CD4-positive, alpha-beta memory T cell (primary cell): ENCODE data around the gene CEL. TPM values are rescaled to one million over a fixed set of nuclear protein-coding genes. Genes with fewer than 3 reads are reported as not detected.
"Not testable (repeated sequence)": the region's sequence is repeated elsewhere in the genome, so short reads cannot be mapped to it uniquely, and the experiment has no call there.

Source experiments
- CTCF ChIA-PET: fragments of 350-600 bp; sonication (Branson Sonifier 250); formaldehyde crosslinking; loops from one replicate; lab custom pipeline; 2021; ENCODE audit warnings: inconsistent platforms; ENCODE audit not compliant: partially characterized antibody; lab: Charles Lee
- POLR2A ChIA-PET: fragments of 350-600 bp; sonication (Branson Sonifier 250); formaldehyde crosslinking; loops from one replicate; lab custom pipeline; 2021; ENCODE audit not compliant: partially characterized antibody; lab: Charles Lee
- DNase-seq, 5 donors: peaks; one replicate each; pipeline versions ENCODE4 v3.0.0 to v3.0.0-alpha.2; 2020 to 2022; ENCODE audit warnings: mixed read lengths in 1 of 5
- H3K27ac ChIP-seq: one replicate; pipeline ENCODE4 v1.7.0; 2013; ENCODE audit warnings: low read depth, low read length
- H3K27me3 ChIP-seq: 2 replicates; pipeline ENCODE4 v1.7.0; 2013; ENCODE audit warnings: mild to moderate bottlenecking, low read length, moderate library complexity; ENCODE audit not compliant: insufficient read depth
- H3K36me3 ChIP-seq: 2 replicates; pipeline ENCODE4 v1.7.0; 2013; ENCODE audit warnings: mild to moderate bottlenecking, low read length, moderate library complexity; ENCODE audit not compliant: insufficient read depth
- H3K4me1 ChIP-seq: 2 replicates; pipeline ENCODE4 v1.7.0; 2013; ENCODE audit warnings: mild to moderate bottlenecking, low read length, moderate library complexity; ENCODE audit not compliant: insufficient read depth
- H3K4me3 ChIP-seq, 2 donors: one replicate each; pipeline ENCODE4 v1.7.0; 2013; ENCODE audit warnings: low read length in 2 of 2, mild to moderate bottlenecking in 1 of 2
- H3K9me3 ChIP-seq, 2 donors: one replicate each; pipeline ENCODE4 v1.7.0; 2013; ENCODE audit warnings: low read length in 2 of 2, control low read depth in 1 of 2; ENCODE audit not compliant: control insufficient read depth in 1 of 2
- H3K27ac Mint-ChIP-seq, 7 donors: one replicate each; pipeline ENCODE4 v1.8.0; 2020 to 2021; ENCODE audit warnings: mixed read lengths in 7 of 7, mild to moderate bottlenecking in 6 of 7, inconsistent platforms in 3 of 7, moderate library complexity in 3 of 7
- H3K27me3 Mint-ChIP-seq, 2 donors: one replicate each; pipeline ENCODE4 v1.8.0; 2020 to 2021; ENCODE audit warnings: mixed read lengths in 2 of 2
- H3K36me3 Mint-ChIP-seq, 2 donors: one replicate each; pipeline ENCODE4 v1.8.0; 2020 to 2021; ENCODE audit warnings: mixed read lengths in 2 of 2, inconsistent platforms in 1 of 2, mild to moderate bottlenecking in 1 of 2
- H3K4me1 Mint-ChIP-seq, 4 donors: one replicate each; pipeline ENCODE4 v1.8.0; 2020 to 2021; ENCODE audit warnings: mixed read lengths in 4 of 4, mild to moderate bottlenecking in 1 of 4
- H3K4me3 Mint-ChIP-seq, 8 donors: one replicate each; pipeline ENCODE4 v1.8.0; 2020 to 2021; ENCODE audit warnings: mixed read lengths in 8 of 8, mild to moderate bottlenecking in 7 of 8, moderate library complexity in 6 of 8, inconsistent platforms in 3 of 8
- H3K9me3 Mint-ChIP-seq, 8 donors: one replicate each; pipeline ENCODE4 v1.8.0; 2020 to 2021; ENCODE audit warnings: mixed read lengths in 8 of 8, mild to moderate bottlenecking in 5 of 8, inconsistent platforms in 3 of 8, moderate library complexity in 1 of 8
- intact Hi-C: fragments of 100-400 bp; cut with micrococcal nuclease; formaldehyde crosslinking; loops from one replicate; pipeline ENCODE4 v1.15.1; 2023
- polyA plus RNA-seq, 2 donors: library from polyadenylated mRNA; unstranded; fragments of 300-500 nt; fragmentation: Illumina TruSeq; gene quantifications; one replicate each; pipeline ENCODE4 v1.2.3, GENCODE V29; 2021
- total RNA-seq, 2 experiments: library from RNA; stranded (reverse); gene quantifications; one replicate each; pipeline ENCODE4 v1.2.3, GENCODE V29; 2021

The CEL gene
- total and polyA plus RNA-seq, 4 experiments from 2014 or later: 0.15 to 1.6 (median 1.2) TPM; not detected in 1

- intact Hi-C loops: no loop called here
- CTCF ChIA-PET: no interaction called here
- Histone ChIP-seq H3K9me3 (no peaks in the 10 kb centered on the region), H3K27ac (no peak overlapping the region), H3K36me3 (no peaks in the 10 kb centered on the region), H3K4me1 (no peaks in the 10 kb centered on the region), H3K4me3 (no peak overlapping the region), H3K27me3 (no peaks in the 10 kb centered on the region)
- Mint-ChIP-seq H3K9me3 (peaks cover 0 to 13% (median 6%) of the 10 kb centered on the region in 8 donors), H3K27me3 (no peaks in the 10 kb centered on the region), H3K36me3 (peaks cover under 1 to 10% of the 10 kb centered on the region in 2 donors), H3K4me3 (no peak overlapping the region), H3K27ac (no peak overlapping the region), H3K4me1 (no peaks in the 10 kb centered on the region)
- DNase-seq: no peak
- POLR2A ChIA-PET: no interaction called here
Observed at GRCh38 chr9:133090752-133091385, 29.1 kb downstream of the CEL start.

GRCh38 chr9:133094351-133094750, 32.6 kb downstream of the CEL start:
- H3K27me3 Mint-ChIP-seq, intact Hi-C loops, H3K4me1 Mint-ChIP-seq, H3K9me3 ChIP-seq, H3K27ac Mint-ChIP-seq, H3K27me3 ChIP-seq, H3K4me3 ChIP-seq, H3K4me3 Mint-ChIP-seq, H3K4me1 ChIP-seq, H3K27ac ChIP-seq, DNase-seq: not testable (repeated sequence)
- CTCF ChIA-PET: interaction anchor here (30.1 kb wide), 1 partner anchor 58 kb away, joined by 596 read pairs; no protein-coding TSS in a partner anchor
- H3K36me3 ChIP-seq: peaks cover 18% of the 10 kb centered on the region
- peaks cover 29 to 39% of the 10 kb centered on the region in 2 donors for H3K36me3 Mint-ChIP-seq
- H3K9me3 Mint-ChIP-seq: peaks cover 2 to 30% (median 14%) of the 10 kb centered on the region in 8 donors
- POLR2A ChIA-PET: interaction anchor here (1.0 kb wide), 1 partner anchor 23 kb away, joined by 3 read pairs; no protein-coding TSS in a partner anchor

GRCh38 chr9:133094842-133095393, 33.1 kb downstream of the CEL start:
- DNase-seq: no peak
- Histone ChIP-seq H3K9me3 (peaks cover 0 to 9% of the 10 kb centered on the region in 2 donors), H3K4me1 (no peaks in the 10 kb centered on the region), H3K27me3 (no peaks in the 10 kb centered on the region), H3K4me3 (no peak overlapping the region), H3K36me3 (peaks cover 23% of the 10 kb centered on the region), H3K27ac (no peak overlapping the region)
- POLR2A ChIA-PET: no interaction called here
- intact Hi-C loops: no loop called here
- no peak overlapping the region for H3K4me3 Mint-ChIP-seq
- CTCF ChIA-PET: interaction anchor here (30.1 kb wide), 1 partner anchor 57 kb away, joined by 596 read pairs; no protein-coding TSS in a partner anchor
- no peaks in the 10 kb centered on the region for H3K4me1 Mint-ChIP-seq
- H3K9me3 Mint-ChIP-seq: peaks cover 2 to 30% (median 14%) of the 10 kb centered on the region in 8 donors
- H3K36me3 Mint-ChIP-seq: peaks cover 33 to 44% of the 10 kb centered on the region in 2 donors
- peak overlapping the region in 2 of 7 donors; percentile 8 to 38 for H3K27ac Mint-ChIP-seq
- no peaks in the 10 kb centered on the region for H3K27me3 Mint-ChIP-seq

GRCh38 chr9:133098104-133098754, 36.4 kb downstream of the CEL start:
- peaks cover 58 to 65% of the 10 kb centered on the region in 2 donors for H3K36me3 Mint-ChIP-seq
- DNase-seq: no peak
- H3K36me3 ChIP-seq: peaks cover 56% of the 10 kb centered on the region
- H3K4me1 Mint-ChIP-seq: no peaks in the 10 kb centered on the region
- intact Hi-C loops: no loop called here
- no peaks in the 10 kb centered on the region for H3K4me1 ChIP-seq
- H3K4me3 ChIP-seq: no peak overlapping the region
- no peak overlapping the region for H3K4me3 Mint-ChIP-seq
- H3K9me3 Mint-ChIP-seq: peaks cover 2 to 30% (median 14%) of the 10 kb centered on the region in 8 donors
- no peak overlapping the region for H3K27ac ChIP-seq
- H3K27ac Mint-ChIP-seq: peak overlapping the region in 2 of 7 donors; percentile 42 to 60
- POLR2A ChIA-PET: interaction anchor here (0.6 to 25.7 kb wide), 3 partner anchors 21 to 49 kb away, joined by 3 to 345 read pairs (median 5); no protein-coding TSS in a partner anchor
- CTCF ChIA-PET: interaction anchor here (30.1 kb wide), 1 partner anchor 54 kb away, joined by 596 read pairs; no protein-coding TSS in a partner anchor
- H3K9me3 ChIP-seq: peaks cover 0 to 9% of the 10 kb centered on the region in 2 donors
- H3K27me3 ChIP-seq: no peaks in the 10 kb centered on the region
- no peaks in the 10 kb centered on the region for H3K27me3 Mint-ChIP-seq

GRCh38 chr9:133098871-133099270, 37.1 kb downstream of the CEL start:
- no peaks in the 10 kb centered on the region for H3K4me1 Mint-ChIP-seq
- no peak for DNase-seq
- H3K4me3 Mint-ChIP-seq: no peak overlapping the region
- no peaks in the 10 kb centered on the region for H3K27me3 Mint-ChIP-seq
- peak overlapping the region in 1 of 7 donors; percentile 55 for H3K27ac Mint-ChIP-seq
- peaks cover 0 to 28% (median 14%) of the 10 kb centered on the region in 8 donors for H3K9me3 Mint-ChIP-seq
- ChIA-PET CTCF (interaction anchor here (30.1 kb wide), 1 partner anchor 53 kb away, joined by 596 read pairs; no protein-coding TSS in a partner anchor), POLR2A (interaction anchor here (0.7 to 25.7 kb wide), 3 partner anchors 17 to 49 kb away, joined by 3 to 345 read pairs (median 5); no protein-coding TSS in a partner anchor)
- intact Hi-C loops: no loop called here
- peaks cover 62% of the 10 kb centered on the region for H3K36me3 ChIP-seq
- no peak overlapping the region for H3K27ac ChIP-seq
- H3K27me3 ChIP-seq: no peaks in the 10 kb centered on the region
- peaks cover 0 to 9% of the 10 kb centered on the region in 2 donors for H3K9me3 ChIP-seq
- H3K36me3 Mint-ChIP-seq: peaks cover 62 to 65% of the 10 kb centered on the region in 2 donors
- no peaks in the 10 kb centered on the region for H3K4me1 ChIP-seq
- no peak overlapping the region for H3K4me3 ChIP-seq

GRCh38 chr9:133099726-133100505, 38.1 kb downstream of the CEL start:
- CTCF ChIA-PET: interaction anchor here (30.1 kb wide), 1 partner anchor 52 kb away, joined by 596 read pairs; no protein-coding TSS in a partner anchor
- Mint-ChIP-seq H3K9me3 (peaks cover 0 to 24% (median 14%) of the 10 kb centered on the region in 8 donors), H3K4me1 (no peaks in the 10 kb centered on the region), H3K27ac (peak overlapping the region in 2 of 7 donors; percentile 4 to 18), H3K4me3 (no peak overlapping the region), H3K36me3 (peaks cover 65 to 69% of the 10 kb centered on the region in 2 donors), H3K27me3 (no peaks in the 10 kb centered on the region)
- Histone ChIP-seq H3K4me1 (no peaks in the 10 kb centered on the region), H3K27ac (no peak overlapping the region), H3K9me3 (peaks cover 0 to 9% of the 10 kb centered on the region in 2 donors), H3K27me3 (no peaks in the 10 kb centered on the region), H3K4me3 (no peak overlapping the region), H3K36me3 (peaks cover 71% of the 10 kb centered on the region)
- POLR2A ChIA-PET: interaction anchor here (25.7 kb wide), 1 partner anchor 47 kb away, joined by 345 read pairs; no protein-coding TSS in a partner anchor
- intact Hi-C loops: no loop called here
- DNase-seq: no peak
